T-helper 1 cell treated with Interleukin-12 subunit alpha and Interleukin-12 subunit beta and Interleukin-4 antibody, amounts not matched to agents 30 ng/mL and 1 ng/mL, for 36 hours (primary cell): ENCODE results near the gene ALX3. TPM values are rescaled to one million over a fixed set of nuclear protein-coding genes. Genes with fewer than 3 reads are reported as not detected.

Experiments
- total RNA-seq: library from RNA; stranded (reverse); gene quantifications from 2 replicates; pipeline ENCODE4 v1.2.3, GENCODE V29; 2022

ALX3 gene
- total RNA-seq, 1 donor from 2014 or later: not detected

Other genes starting within 250 kb of the ALX3 start
- 215 and 216 TPM in 2 replicates for gene CSF1, start 159.8 kb downstream of the ALX3 start, total RNA-seq
- 52.6 TPM in 2 replicates for gene AHCYL1, start 85.9 kb downstream of the ALX3 start, total RNA-seq
- gene STRIP1, start 36.0 kb downstream of the ALX3 start, total RNA-seq: 44.1 and 45.0 TPM in 2 replicates
- gene UBL4B, start 41.8 kb upstream of the ALX3 start, total RNA-seq: not detected in 2 replicates
- not detected in 2 replicates for gene SLC6A17, start 79.8 kb upstream of the ALX3 start, total RNA-seq
- gene KCNC4, start 139.6 kb upstream of the ALX3 start, total RNA-seq: 3.8 and 3.9 TPM in 2 replicates